ENCODE data around the gene PALB2. TPM values are rescaled to one million over a fixed set of nuclear protein-coding genes. Genes with fewer than 3 reads are reported as not detected.
A peak's percentile ranks its signal among the peaks of the same experiment; 100 is the strongest.
"Not testable (repeated sequence)": the region's sequence is repeated elsewhere in the genome, so short reads cannot be mapped to it uniquely, and the experiment has no call there.

The PALB2 gene
- total RNA-seq, 1 donor from 2014 or later = 14.5 TPM

DNA sequence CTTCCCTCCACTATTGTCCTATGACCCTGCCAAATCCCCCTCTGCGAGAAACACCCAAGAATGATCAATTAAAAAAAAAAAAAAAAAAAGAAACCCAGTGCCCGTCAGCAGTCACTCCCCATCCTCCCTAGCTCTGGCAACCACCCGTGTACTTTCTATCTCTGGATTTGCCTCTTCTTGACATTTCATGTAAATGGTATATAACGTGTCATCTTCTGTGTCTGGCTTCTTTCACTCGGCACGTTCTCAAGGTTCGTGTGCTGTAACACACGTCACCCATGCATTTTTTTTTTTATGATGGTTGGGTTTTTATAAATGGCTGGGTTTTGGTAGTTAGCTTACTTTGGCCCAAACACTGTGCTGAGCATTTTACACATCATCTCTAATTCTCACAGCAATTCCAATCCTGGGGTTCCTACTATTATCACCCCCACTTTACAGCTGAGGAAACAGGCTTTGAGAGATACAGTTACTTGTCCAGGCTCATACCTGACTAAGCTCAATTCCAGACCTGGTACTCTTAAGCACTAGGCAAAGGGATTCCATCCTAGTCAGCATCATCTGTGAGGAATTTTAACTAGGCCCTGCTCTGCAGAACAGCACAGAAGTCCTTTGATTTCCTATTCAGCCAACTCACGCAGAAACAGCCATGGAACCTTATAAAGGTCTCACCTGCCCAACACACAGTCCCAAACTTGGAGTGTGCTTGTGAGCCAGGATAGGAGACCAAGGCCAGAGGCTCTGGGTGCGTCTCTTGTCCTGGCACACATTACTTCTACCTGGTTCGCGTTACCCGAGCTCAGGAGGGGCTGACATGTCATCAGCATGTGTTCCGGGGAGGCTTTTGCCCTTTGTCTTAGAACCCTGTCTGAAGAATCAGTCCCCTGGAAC lies 56.7 kb downstream of the PALB2 start:
- no peak for DNase-seq (ENCODE audit: low spot score)
- Mint-ChIP-seq H3K9me3 (ENCODE audit: unreplicated experiment) (no peaks in the 10 kb centered on the region), H3K27me3 (ENCODE audit: unreplicated experiment) (no peaks in the 10 kb centered on the region), H3K36me3 (ENCODE audit: low read depth, unreplicated experiment) (peaks cover 33% of the 10 kb centered on the region), H3K4me3 (ENCODE audit: unreplicated experiment) (peak overlapping the region; percentile 24), H3K4me1 (ENCODE audit: unreplicated experiment) (no peaks in the 10 kb centered on the region), H3K27ac (ENCODE audit: unreplicated experiment) (no peak overlapping the region)
- TF ChIP-seq, protein P1, sequence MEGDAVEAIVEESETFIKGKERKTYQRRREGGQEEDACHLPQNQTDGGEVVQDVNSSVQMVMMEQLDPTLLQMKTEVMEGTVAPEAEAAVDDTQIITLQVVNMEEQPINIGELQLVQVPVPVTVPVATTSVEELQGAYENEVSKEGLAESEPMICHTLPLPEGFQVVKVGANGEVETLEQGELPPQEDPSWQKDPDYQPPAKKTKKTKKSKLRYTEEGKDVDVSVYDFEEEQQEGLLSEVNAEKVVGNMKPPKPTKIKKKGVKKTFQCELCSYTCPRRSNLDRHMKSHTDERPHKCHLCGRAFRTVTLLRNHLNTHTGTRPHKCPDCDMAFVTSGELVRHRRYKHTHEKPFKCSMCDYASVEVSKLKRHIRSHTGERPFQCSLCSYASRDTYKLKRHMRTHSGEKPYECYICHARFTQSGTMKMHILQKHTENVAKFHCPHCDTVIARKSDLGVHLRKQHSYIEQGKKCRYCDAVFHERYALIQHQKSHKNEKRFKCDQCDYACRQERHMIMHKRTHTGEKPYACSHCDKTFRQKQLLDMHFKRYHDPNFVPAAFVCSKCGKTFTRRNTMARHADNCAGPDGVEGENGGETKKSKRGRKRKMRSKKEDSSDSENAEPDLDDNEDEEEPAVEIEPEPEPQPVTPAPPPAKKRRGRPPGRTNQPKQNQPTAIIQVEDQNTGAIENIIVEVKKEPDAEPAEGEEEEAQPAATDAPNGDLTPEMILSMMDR (IDR thresholded peaks at IDR 0.05; ENCODE audit: unreplicated experiment) = no peak

DNA sequence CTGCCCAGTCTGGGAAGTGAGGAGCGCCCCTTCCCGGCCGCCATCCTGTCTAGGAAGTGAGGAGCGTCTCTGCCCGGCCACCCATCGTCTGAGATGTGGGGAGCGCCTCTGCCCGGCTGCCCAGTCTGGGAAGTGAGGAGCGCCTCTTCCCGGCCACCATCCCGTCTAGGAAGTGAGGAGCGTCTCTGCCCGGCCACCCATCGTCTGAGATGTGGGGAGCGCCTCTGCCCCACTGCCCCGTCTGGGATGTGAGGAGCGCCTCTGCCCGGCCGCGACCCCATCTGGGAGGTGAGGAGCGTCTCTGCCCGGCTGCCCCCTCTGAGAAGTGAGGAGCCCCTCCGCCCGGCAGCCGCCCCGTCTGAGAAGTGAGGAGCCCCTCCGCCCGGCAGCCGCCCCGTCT lies 57.8 kb downstream of the PALB2 start:
- H3K36me3 Mint-ChIP-seq (ENCODE audit: low read depth, unreplicated experiment) = peaks cover 30% of the 10 kb centered on the region
- not testable (repeated sequence) for H3K27ac Mint-ChIP-seq (ENCODE audit: unreplicated experiment); H3K9me3 Mint-ChIP-seq (ENCODE audit: unreplicated experiment); H3K4me3 Mint-ChIP-seq (ENCODE audit: unreplicated experiment); H3K27me3 Mint-ChIP-seq (ENCODE audit: unreplicated experiment); H3K4me1 Mint-ChIP-seq (ENCODE audit: unreplicated experiment); DNase-seq (ENCODE audit: low spot score)

DNA sequence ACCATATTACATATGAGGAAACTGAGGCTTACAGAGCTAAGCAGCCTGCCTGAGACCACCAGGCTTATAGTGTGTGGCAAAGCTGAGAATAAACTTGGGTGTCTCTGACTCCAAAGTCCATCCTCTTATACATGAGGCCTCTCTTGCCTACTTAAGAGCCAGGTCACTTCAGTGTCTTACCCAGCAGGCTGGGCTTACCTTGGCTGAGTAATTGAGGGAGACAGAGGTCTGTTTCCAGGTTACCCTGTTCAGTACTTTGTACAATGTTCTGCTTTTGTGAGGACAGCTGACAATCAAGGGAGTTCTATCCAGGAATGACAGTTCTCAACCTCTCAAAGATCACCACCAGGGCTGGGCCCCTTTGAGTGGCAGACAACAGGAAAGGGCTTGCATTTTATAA lies 59.3 kb downstream of the PALB2 start:
- TF ChIP-seq, protein P1 (IDR thresholded peaks at IDR 0.05; ENCODE audit: unreplicated experiment) = no peak
- Mint-ChIP-seq H3K27me3 (ENCODE audit: unreplicated experiment) (no peaks in the 10 kb centered on the region), H3K9me3 (ENCODE audit: unreplicated experiment) (no peaks in the 10 kb centered on the region), H3K4me3 (ENCODE audit: unreplicated experiment) (no peak overlapping the region), H3K36me3 (ENCODE audit: low read depth, unreplicated experiment) (peaks cover 30% of the 10 kb centered on the region), H3K27ac (ENCODE audit: unreplicated experiment) (no peak overlapping the region), H3K4me1 (ENCODE audit: unreplicated experiment) (no peaks in the 10 kb centered on the region)
- DNase-seq (ENCODE audit: low spot score) = no peak

DNA sequence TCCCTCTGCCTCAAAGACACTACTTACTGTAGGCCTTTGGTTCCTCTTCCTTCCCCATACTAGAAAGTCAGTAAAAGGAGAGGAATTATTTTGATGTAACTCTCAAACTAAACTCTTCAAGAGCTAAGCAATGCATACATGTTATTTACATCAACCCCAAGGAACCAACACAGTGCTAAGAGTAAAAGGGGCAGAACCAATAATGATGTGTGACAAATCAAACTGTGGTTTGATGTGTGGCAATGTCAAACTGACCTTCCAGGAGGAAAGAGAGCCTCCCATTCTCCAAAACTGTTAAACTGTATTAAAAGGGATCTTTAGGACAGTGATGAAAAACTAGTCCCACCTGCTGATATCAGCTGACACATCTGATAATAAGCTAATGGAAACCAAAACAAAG lies 60.7 kb downstream of the PALB2 start:
- Mint-ChIP-seq H3K36me3 (ENCODE audit: low read depth, unreplicated experiment) (peaks cover 26% of the 10 kb centered on the region), H3K27me3 (ENCODE audit: unreplicated experiment) (no peaks in the 10 kb centered on the region), H3K9me3 (ENCODE audit: unreplicated experiment) (no peaks in the 10 kb centered on the region), H3K4me1 (ENCODE audit: unreplicated experiment) (no peaks in the 10 kb centered on the region), H3K27ac (ENCODE audit: unreplicated experiment) (no peak overlapping the region), H3K4me3 (ENCODE audit: unreplicated experiment) (no peak overlapping the region)
- TF ChIP-seq, protein P1 (IDR thresholded peaks at IDR 0.05; ENCODE audit: unreplicated experiment) = no peak
- DNase-seq (ENCODE audit: low spot score) = no peak

DNA sequence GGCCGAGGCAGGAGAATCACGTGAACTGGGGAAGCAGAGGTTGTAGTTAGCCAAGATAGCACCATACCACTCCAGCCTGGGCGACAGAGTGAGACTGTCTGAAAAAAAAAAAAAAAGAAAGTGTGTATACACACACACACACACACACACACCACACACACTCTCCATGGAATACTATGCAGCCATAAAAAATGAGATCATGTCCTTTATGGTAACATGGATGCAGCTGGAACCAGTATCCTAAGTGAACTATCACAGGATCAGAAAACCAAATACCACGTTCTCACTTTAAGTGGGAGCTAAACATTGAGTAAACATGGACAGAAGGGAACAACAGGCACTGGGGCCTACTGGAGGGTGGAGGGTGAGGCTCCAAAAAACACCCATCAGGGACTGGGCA lies 61.7 kb downstream of the PALB2 start:
- Mint-ChIP-seq H3K27ac (ENCODE audit: unreplicated experiment) (no peak overlapping the region), H3K9me3 (ENCODE audit: unreplicated experiment) (no peaks in the 10 kb centered on the region), H3K27me3 (ENCODE audit: unreplicated experiment) (no peaks in the 10 kb centered on the region), H3K4me3 (ENCODE audit: unreplicated experiment) (no peak overlapping the region), H3K36me3 (ENCODE audit: low read depth, unreplicated experiment) (peaks cover 25% of the 10 kb centered on the region), H3K4me1 (ENCODE audit: unreplicated experiment) (no peaks in the 10 kb centered on the region)
- TF ChIP-seq, protein P1 (IDR thresholded peaks at IDR 0.05; ENCODE audit: unreplicated experiment) = no peak
- DNase-seq (ENCODE audit: low spot score) = no peak
